HepG2 (cell line): ENCODE data around the gene GP1BA. TPM values are rescaled to one million over a fixed set of nuclear protein-coding genes. Genes with fewer than 3 reads are reported as not detected.

Source experiments
- JARID2 ChIP-seq: sonication (generic); formaldehyde crosslinking; IDR thresholded peaks from 2 replicates; pipeline ENCODE4 v1.8.1; 2023; ENCODE audit warnings: missing genetic modification reagents, inconsistent platforms; ENCODE audit not compliant: insufficient replicate concordance
- PITX1 ChIP-seq: sonication (generic); formaldehyde crosslinking; IDR thresholded peaks from 2 replicates; pipeline ENCODE4 v1.5.1; 2020; ENCODE audit warnings: mild to moderate bottlenecking, missing genetic modification reagents
- YEATS2 ChIP-seq: sonication (generic); formaldehyde crosslinking; IDR thresholded peaks from 2 replicates; pipeline ENCODE4 v1.4.0; 2020; ENCODE audit warnings: missing genetic modification reagents, borderline replicate concordance
- ZNF17 ChIP-seq: sonication (generic); formaldehyde crosslinking; IDR thresholded peaks from 2 replicates; pipeline ENCODE4 v1.5.0; 2020; ENCODE audit warnings: mild to moderate bottlenecking, missing genetic modification reagents
- ZNF275 ChIP-seq: sonication (generic); formaldehyde crosslinking; IDR thresholded peaks from 2 replicates; pipeline ENCODE4 v1.8.0; 2022; ENCODE audit warnings: missing genetic modification reagents, mild to moderate bottlenecking, inconsistent platforms, borderline replicate concordance
- microRNA-seq: library from miRNA; unstranded; fragments of <30 nt; microRNA quantifications from one replicate; pipeline ENCODE4, GENCODE V29; 2020
- polyA plus RNA-seq, 8 experiments: library from polyadenylated mRNA; depleted of rRNA in 3 of 8; stranded (reverse) in 7 of 8; unstranded in 1 of 8; fragments of >200 nt; fragmentation: Illumina TruSeq in 4 of 8; extraction: Trizol in 4 of 8; gene quantifications; 2 replicates each; pipeline versions ENCODE4 v1.2.1 to v1.2.3, GENCODE V29; 2011 to 2016; ENCODE audit warnings: low read depth in 4 of 8, missing spikeins in 1 of 8, mixed read lengths in 1 of 8; ENCODE audit not compliant: insufficient read depth in 1 of 8
- small RNA-seq, 3 experiments: library from RNA; depleted of rRNA; stranded (forward); fragments of <200 nt; gene quantifications; one replicate each; pipeline ENCODE3, GENCODE V24; 2012; ENCODE audit warnings: low read depth in 2 of 3, low replicate concordance in 1 of 3; ENCODE audit not compliant: insufficient read length in 3 of 3, insufficient read depth in 2 of 3
- total RNA-seq, 5 experiments: library from RNA; depleted of rRNA; stranded (reverse); fragments of >200 nt; fragmentation: Illumina TruSeq; extraction: Trizol; gene quantifications; 2 replicates each; pipeline ENCODE4 v1.2.3, GENCODE V29; 2016; ENCODE audit warnings: low read depth in 1 of 5

Gene GP1BA
- total and polyA plus RNA-seq, 2 of the 13 experiments (the other 11 are each of a cell fraction or from before 2014, with no cell fraction given) = not detected

- no peak for TF ChIP-seq ZNF17
- TF ChIP-seq YEATS2 (CRISPR knock-in tag) = no peak
- no peak for TF ChIP-seq PITX1 (CRISPR knock-in tag)
- no peak for TF ChIP-seq ZNF275
- no peak for TF ChIP-seq JARID2 (CRISPR knock-in tag)
These were observed 50.2 kb downstream of the GP1BA start (continued) for GRCh38 chr17:4982305-4982704.

Small RNAs within 50 kb of the gene (microRNA-seq; reads per million reads assigned to microRNA genes)
- gene MIR6864 = not detected
- gene MIR6865 = not detected

Small RNAs within 50 kb of the gene (small RNA-seq; reads per million reads assigned to genes)
- gene MIR6864 (0 to 0.97 (median 0.33) reads per million in 3 experiments), gene MIR6865 (0 to 0.33 (median 0) reads per million in 3 experiments)

Other genes starting within 250 kb of the GP1BA start
- gene PELP1, start 228.1 kb upstream of the GP1BA start, total RNA-seq (2016; rRNA removed; fragmentation: Illumina TruSeq; extraction: Trizol) = 27.8 and 33.2 TPM in 2 replicates
- gene PELP1, start 228.1 kb upstream of the GP1BA start, polyA plus RNA-seq (2011; rRNA removed) = 14.9 and 22.5 TPM in 2 replicates
- gene ARRB2, start 221.6 kb upstream of the GP1BA start, total RNA-seq (2016; rRNA removed; fragmentation: Illumina TruSeq; extraction: Trizol) = 15.5 and 21.5 TPM in 2 replicates
- gene ARRB2, start 221.6 kb upstream of the GP1BA start, polyA plus RNA-seq (2011; rRNA removed) = 49.2 and 58.4 TPM in 2 replicates
- gene MED11, start 200.8 kb upstream of the GP1BA start, total RNA-seq (2016; rRNA removed; fragmentation: Illumina TruSeq; extraction: Trizol) = 20.2 and 25.1 TPM in 2 replicates
- 36.2 and 39.0 TPM in 2 replicates for gene MED11, start 200.8 kb upstream of the GP1BA start, polyA plus RNA-seq (2011; rRNA removed)
- 0.15 and 0.24 TPM in 2 replicates for gene ZMYND15, start 192.4 kb upstream of the GP1BA start, total RNA-seq (2016; rRNA removed; fragmentation: Illumina TruSeq; extraction: Trizol)
- 2.7 and 3.6 TPM in 2 replicates for gene ZMYND15, start 192.4 kb upstream of the GP1BA start, polyA plus RNA-seq (2011; rRNA removed)
- gene CXCL16, start 192.3 kb upstream of the GP1BA start, total RNA-seq (2016; rRNA removed; fragmentation: Illumina TruSeq; extraction: Trizol) = 5.4 and 9.4 TPM in 2 replicates
- gene CXCL16, start 192.3 kb upstream of the GP1BA start, polyA plus RNA-seq (2011; rRNA removed) = 101 and 142 TPM in 2 replicates
- gene TM4SF5, start 160.4 kb upstream of the GP1BA start, total RNA-seq (2016; rRNA removed; fragmentation: Illumina TruSeq; extraction: Trizol) = 15.6 and 30.1 TPM in 2 replicates
- gene TM4SF5, start 160.4 kb upstream of the GP1BA start, polyA plus RNA-seq (2011; rRNA removed) = 126 and 152 TPM in 2 replicates
- gene VMO1, start 145.9 kb upstream of the GP1BA start, total RNA-seq (2016; rRNA removed; fragmentation: Illumina TruSeq; extraction: Trizol) = not detected in 2 replicates
- 0.13 TPM in 1 of 2 replicates, not detected in the other for gene VMO1, start 145.9 kb upstream of the GP1BA start, polyA plus RNA-seq (2011; rRNA removed)
- gene GLTPD2, start 143.3 kb upstream of the GP1BA start, total RNA-seq (2016; rRNA removed; fragmentation: Illumina TruSeq; extraction: Trizol) = 6.0 and 12.9 TPM in 2 replicates
- 7.5 and 14.9 TPM in 2 replicates for gene GLTPD2, start 143.3 kb upstream of the GP1BA start, polyA plus RNA-seq (2011; rRNA removed)
- 264 and 335 TPM in 2 replicates for gene PSMB6, start 136.1 kb upstream of the GP1BA start, total RNA-seq (2016; rRNA removed; fragmentation: Illumina TruSeq; extraction: Trizol)
- 277 and 298 TPM in 2 replicates for gene PSMB6, start 136.1 kb upstream of the GP1BA start, polyA plus RNA-seq (2011; rRNA removed)
- 7.8 and 13.4 TPM in 2 replicates for gene PLD2, start 125.1 kb upstream of the GP1BA start, total RNA-seq (2016; rRNA removed; fragmentation: Illumina TruSeq; extraction: Trizol)
- 29.7 and 45.8 TPM in 2 replicates for gene PLD2, start 125.1 kb upstream of the GP1BA start, polyA plus RNA-seq (2011; rRNA removed)
- 15.2 and 17.2 TPM in 2 replicates for gene MINK1, start 98.9 kb upstream of the GP1BA start, total RNA-seq (2016; rRNA removed; fragmentation: Illumina TruSeq; extraction: Trizol)
- gene MINK1, start 98.9 kb upstream of the GP1BA start, polyA plus RNA-seq (2011; rRNA removed) = 63.9 and 75.5 TPM in 2 replicates
- gene C17orf107, start 32.7 kb upstream of the GP1BA start, total RNA-seq (2016; rRNA removed; fragmentation: Illumina TruSeq; extraction: Trizol) = 0.20 TPM in 1 of 2 replicates, not detected in the other
- gene C17orf107, start 32.7 kb upstream of the GP1BA start, polyA plus RNA-seq (2011; rRNA removed) = 0.59 and 0.82 TPM in 2 replicates
- 0.25 and 0.53 TPM in 2 replicates for gene CHRNE, start 29.2 kb upstream of the GP1BA start, total RNA-seq (2016; rRNA removed; fragmentation: Illumina TruSeq; extraction: Trizol)
- gene CHRNE, start 29.2 kb upstream of the GP1BA start, polyA plus RNA-seq (2011; rRNA removed) = 0.59 and 1.3 TPM in 2 replicates
- 47.2 and 47.9 TPM in 2 replicates for gene SLC25A11, start 7.8 kb downstream of the GP1BA start, total RNA-seq (2016; rRNA removed; fragmentation: Illumina TruSeq; extraction: Trizol)
- gene SLC25A11, start 7.8 kb downstream of the GP1BA start, polyA plus RNA-seq (2011; rRNA removed) = 35.0 and 35.4 TPM in 2 replicates
- gene RNF167, start 8.0 kb downstream of the GP1BA start, total RNA-seq (2016; rRNA removed; fragmentation: Illumina TruSeq; extraction: Trizol) = 35.7 and 44.1 TPM in 2 replicates
- 45.4 and 49.9 TPM in 2 replicates for gene RNF167, start 8.0 kb downstream of the GP1BA start, polyA plus RNA-seq (2011; rRNA removed)
- 494 and 520 TPM in 2 replicates for gene PFN1, start 16.3 kb downstream of the GP1BA start, total RNA-seq (2016; rRNA removed; fragmentation: Illumina TruSeq; extraction: Trizol)
- 589 and 613 TPM in 2 replicates for gene PFN1, start 16.3 kb downstream of the GP1BA start, polyA plus RNA-seq (2011; rRNA removed)
- 59.8 and 68.2 TPM in 2 replicates for gene ENO3, start 18.8 kb downstream of the GP1BA start, total RNA-seq (2016; rRNA removed; fragmentation: Illumina TruSeq; extraction: Trizol)
- 51.9 and 69.8 TPM in 2 replicates for gene ENO3, start 18.8 kb downstream of the GP1BA start, polyA plus RNA-seq (2011; rRNA removed)
- gene SPAG7, start 35.5 kb downstream of the GP1BA start, total RNA-seq (2016; rRNA removed; fragmentation: Illumina TruSeq; extraction: Trizol) = 59.0 and 74.8 TPM in 2 replicates
- gene SPAG7, start 35.5 kb downstream of the GP1BA start, polyA plus RNA-seq (2011; rRNA removed) = 46.6 and 51.0 TPM in 2 replicates
- gene CAMTA2, start 55.4 kb downstream of the GP1BA start, total RNA-seq (2016; rRNA removed; fragmentation: Illumina TruSeq; extraction: Trizol) = 4.0 and 4.1 TPM in 2 replicates
- gene CAMTA2, start 55.4 kb downstream of the GP1BA start, polyA plus RNA-seq (2011; rRNA removed) = 7.1 and 8.9 TPM in 2 replicates
- 0.35 and 0.93 TPM in 2 replicates for gene INCA1, start 65.2 kb downstream of the GP1BA start, total RNA-seq (2016; rRNA removed; fragmentation: Illumina TruSeq; extraction: Trizol)
- gene INCA1, start 65.2 kb downstream of the GP1BA start, polyA plus RNA-seq (2011; rRNA removed) = 2.6 and 3.3 TPM in 2 replicates
- 79.0 and 104 TPM in 2 replicates for gene KIF1C, start 65.7 kb downstream of the GP1BA start, total RNA-seq (2016; rRNA removed; fragmentation: Illumina TruSeq; extraction: Trizol)
- 70.0 and 77.7 TPM in 2 replicates for gene KIF1C, start 65.7 kb downstream of the GP1BA start, polyA plus RNA-seq (2011; rRNA removed)
- 0.13 TPM in 1 of 2 replicates, not detected in the other for gene SLC52A1, start 103.1 kb downstream of the GP1BA start, total RNA-seq (2016; rRNA removed; fragmentation: Illumina TruSeq; extraction: Trizol)
- gene SLC52A1, start 103.1 kb downstream of the GP1BA start, polyA plus RNA-seq (2011; rRNA removed) = 0.03 TPM in 1 of 2 replicates, not detected in the other
- not detected in 2 replicates for gene ZFP3, start 146.2 kb downstream of the GP1BA start, total RNA-seq (2016; rRNA removed; fragmentation: Illumina TruSeq; extraction: Trizol)
- not detected in 2 replicates for gene ZFP3, start 146.2 kb downstream of the GP1BA start, polyA plus RNA-seq (2011; rRNA removed)
- gene ZNF232, start 179.6 kb downstream of the GP1BA start, total RNA-seq (2016; rRNA removed; fragmentation: Illumina TruSeq; extraction: Trizol) = 28.7 and 35.4 TPM in 2 replicates
- 7.8 and 9.2 TPM in 2 replicates for gene ZNF232, start 179.6 kb downstream of the GP1BA start, polyA plus RNA-seq (2011; rRNA removed)
- gene USP6, start 183.8 kb downstream of the GP1BA start, total RNA-seq (2016; rRNA removed; fragmentation: Illumina TruSeq; extraction: Trizol) = 0.04 TPM in 2 replicates
- gene USP6, start 183.8 kb downstream of the GP1BA start, polyA plus RNA-seq (2011; rRNA removed) = not detected in 2 replicates